Measurements from ENCODE around the gene RAD51B. TPM values are rescaled to one million over a fixed set of nuclear protein-coding genes. Genes with fewer than 3 reads are reported as not detected.

The RAD51B gene
- polyA plus RNA-seq, 3 donors: 3.6 to 11.6 (median 9.4) TPM

GRCh38 chr14:68477110-68477455, 657.5 kb downstream of the RAD51B start:
- Mint-ChIP-seq H3K27me3 (ENCODE audit: low read depth in 3 of 3) (peaks cover 0 to 3% (median 0%) of the 10 kb centered on the region in 3 donors), H3K27ac (peak overlapping the region; percentile 92 to 95 (median 94)), H3K4me3 (no peak overlapping the region), H3K36me3 (peaks cover 0 to 17% of the 10 kb centered on the region in 2 donors), H3K4me1 (peaks cover 52% of the 10 kb centered on the region), H3K9me3 (peaks cover 0 to 5% (median 0%) of the 10 kb centered on the region in 7 donors)
- Histone ChIP-seq H3K9ac (ENCODE audit: insufficient read depth, low read length, poor library complexity, severe bottlenecking) (no peak overlapping the region), H3K9me3 (replicated peaks in 1 of 2; ENCODE audit: control insufficient read depth in 1 of 2, insufficient read depth in 1 of 2, low read length in 2 of 2) (no peaks in the 10 kb centered on the region), H3K4me2 (replicated peaks; ENCODE audit: extremely low read depth, low read length, poor library complexity, severe bottlenecking) (no peak overlapping the region), H3K4me3 (replicated peaks in 1 of 3; ENCODE audit: low read depth in 2 of 3, low read length in 3 of 3) (peak overlapping the region in 1 of 3 experiments; percentile 19), H3K27ac (ENCODE audit: low read depth in 1 of 2, low read length in 2 of 2) (peak overlapping the region; percentile 90 to 92), H2AFZ (ENCODE audit: insufficient read depth, low read depth, low read length, poor library complexity, severe bottlenecking) (peak overlapping the region; percentile 59), H3K4me1 (ENCODE audit: control insufficient read depth in 1 of 2, insufficient read depth in 2 of 2, low read length in 2 of 2) (peaks cover 44 to 45% of the 10 kb centered on the region in 2 donors), H4K20me1 (ENCODE audit: insufficient read depth, low read length) (no peaks in the 10 kb centered on the region), H3K79me2 (ENCODE audit: insufficient read depth, low read length) (no peaks in the 10 kb centered on the region), H3K27me3 (ENCODE audit: control insufficient read depth in 2 of 2, insufficient read depth in 2 of 2, low read length in 2 of 2) (no peaks in the 10 kb centered on the region), H3K36me3 (replicated peaks in 1 of 2; ENCODE audit: control insufficient read depth in 1 of 2, insufficient read depth in 2 of 2, low read length in 2 of 2) (no peaks in the 10 kb centered on the region)
- intact Hi-C loops (cut with micrococcal nuclease): loop anchor here in 1 of 2 donors (10.0 kb wide), 2 partner anchors 82 to 208 kb away; no protein-coding TSS in a partner anchor
- no peak for DNase-seq
- 100% methylated on average over 2 of the region's 4 CpGs for WGBS (ENCODE audit: insufficient coverage)
- TF ChIP-seq, protein P1, sequence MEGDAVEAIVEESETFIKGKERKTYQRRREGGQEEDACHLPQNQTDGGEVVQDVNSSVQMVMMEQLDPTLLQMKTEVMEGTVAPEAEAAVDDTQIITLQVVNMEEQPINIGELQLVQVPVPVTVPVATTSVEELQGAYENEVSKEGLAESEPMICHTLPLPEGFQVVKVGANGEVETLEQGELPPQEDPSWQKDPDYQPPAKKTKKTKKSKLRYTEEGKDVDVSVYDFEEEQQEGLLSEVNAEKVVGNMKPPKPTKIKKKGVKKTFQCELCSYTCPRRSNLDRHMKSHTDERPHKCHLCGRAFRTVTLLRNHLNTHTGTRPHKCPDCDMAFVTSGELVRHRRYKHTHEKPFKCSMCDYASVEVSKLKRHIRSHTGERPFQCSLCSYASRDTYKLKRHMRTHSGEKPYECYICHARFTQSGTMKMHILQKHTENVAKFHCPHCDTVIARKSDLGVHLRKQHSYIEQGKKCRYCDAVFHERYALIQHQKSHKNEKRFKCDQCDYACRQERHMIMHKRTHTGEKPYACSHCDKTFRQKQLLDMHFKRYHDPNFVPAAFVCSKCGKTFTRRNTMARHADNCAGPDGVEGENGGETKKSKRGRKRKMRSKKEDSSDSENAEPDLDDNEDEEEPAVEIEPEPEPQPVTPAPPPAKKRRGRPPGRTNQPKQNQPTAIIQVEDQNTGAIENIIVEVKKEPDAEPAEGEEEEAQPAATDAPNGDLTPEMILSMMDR (IDR thresholded peaks at IDR 0.05): no peak

- TF ChIP-seq, protein P1 (IDR thresholded peaks at IDR 0.05): no peak
- peak overlapping the region; percentile 59 for H2AFZ ChIP-seq (ENCODE audit: insufficient read depth, low read depth, low read length, poor library complexity, severe bottlenecking)
- no peaks in the 10 kb centered on the region for H3K79me2 ChIP-seq (ENCODE audit: insufficient read depth, low read length)
- peak overlapping the region; percentile 90 to 92 for H3K27ac ChIP-seq (ENCODE audit: low read depth in 1 of 2, low read length in 2 of 2)
- H3K9me3 ChIP-seq (replicated peaks in 1 of 2; ENCODE audit: control insufficient read depth in 1 of 2, insufficient read depth in 1 of 2, low read length in 2 of 2): no peaks in the 10 kb centered on the region
- intact Hi-C loops (cut with micrococcal nuclease): loop anchor here in 1 of 2 donors (10.0 kb wide), 2 partner anchors 83 to 207 kb away; no protein-coding TSS in a partner anchor
- Mint-ChIP-seq H3K27ac (peak overlapping the region; percentile 92 to 95 (median 94)), H3K9me3 (peaks cover 0 to 5% (median 0%) of the 10 kb centered on the region in 7 donors), H3K4me1 (peaks cover 47% of the 10 kb centered on the region), H3K4me3 (no peak overlapping the region), H3K36me3 (peaks cover 0 to 15% of the 10 kb centered on the region in 2 donors), H3K27me3 (ENCODE audit: low read depth in 3 of 3) (peaks cover 0 to 3% (median 0%) of the 10 kb centered on the region in 3 donors)
- H3K9ac ChIP-seq (ENCODE audit: insufficient read depth, low read length, poor library complexity, severe bottlenecking): no peak overlapping the region
- no peaks in the 10 kb centered on the region for H3K36me3 ChIP-seq (replicated peaks in 1 of 2; ENCODE audit: control insufficient read depth in 1 of 2, insufficient read depth in 2 of 2, low read length in 2 of 2)
- no peak overlapping the region for H3K4me3 ChIP-seq (replicated peaks in 1 of 3; ENCODE audit: low read depth in 2 of 3, low read length in 3 of 3)
- WGBS (ENCODE audit: insufficient coverage): 88% methylated on average over 2 of the region's 8 CpGs
- H4K20me1 ChIP-seq (ENCODE audit: insufficient read depth, low read length): no peaks in the 10 kb centered on the region
- peaks cover 40 to 43% of the 10 kb centered on the region in 2 donors for H3K4me1 ChIP-seq (ENCODE audit: control insufficient read depth in 1 of 2, insufficient read depth in 2 of 2, low read length in 2 of 2)
- no peaks in the 10 kb centered on the region for H3K27me3 ChIP-seq (ENCODE audit: control insufficient read depth in 2 of 2, insufficient read depth in 2 of 2, low read length in 2 of 2)
- no peak for DNase-seq
- no peak overlapping the region for H3K4me2 ChIP-seq (replicated peaks; ENCODE audit: extremely low read depth, low read length, poor library complexity, severe bottlenecking)
These were observed 658.0 kb downstream of the RAD51B start for GRCh38 chr14:68477461-68478085.
